Stimulated activated CD8-positive, alpha-beta memory T cell treated with anti-CD3 and anti-CD28 coated beads, Interleukin-15, amount 100 ng/mL, for 24 hours (primary cell): ENCODE results near the gene ARMC6.

Source experiments
- DNase-seq: peaks from one replicate; pipeline ENCODE4 v3.0.0-alpha.2; 2020; ENCODE audit warnings: low read depth

Gene ARMC6

GRCh38 chr19:19033426-19034203 lies at the start of gene ARMC6, which contains the start of gene SUGP2:
ARMC6 (plus strand) TSS chr19:19033603; CDS start chr19:19034210, 607 bp downstream.
SUGP2 (minus strand) TSS chr19:19033517; CDS start chr19:19031071, 2,446 bp downstream.
- peak; percentile 77 for DNase-seq

- no peak for DNase-seq
Observed at GRCh38 chr19:18984251-18984650, 49.2 kb upstream of the ARMC6 start.

GRCh38 chr19:18985257-18985656 lies 48.1 kb upstream of the ARMC6 start:
- no peak for DNase-seq

- no peak for DNase-seq
Observed at GRCh38 chr19:18987456-18987855, 45.9 kb upstream of the ARMC6 start.

GRCh38 chr19:18989316-18989715 lies 44.1 kb upstream of the ARMC6 start:
- no peak for DNase-seq

GRCh38 chr19:18990128-18990708 lies 43.2 kb upstream of the ARMC6 start:
- DNase-seq, result no peak

GRCh38 chr19:18991006-18991405 lies 42.4 kb upstream of the ARMC6 start:
- no peak for DNase-seq

GRCh38 chr19:18991468-18991867 lies 41.9 kb upstream of the ARMC6 start:
- no peak for DNase-seq

GRCh38 chr19:18992696-18993095 lies 40.7 kb upstream of the ARMC6 start:
- no peak for DNase-seq

GRCh38 chr19:18993115-18993514 lies 40.3 kb upstream of the ARMC6 start:
- no peak for DNase-seq

GRCh38 chr19:18995804-18996241 lies 37.6 kb upstream of the ARMC6 start:
- no peak for DNase-seq

GRCh38 chr19:18996351-18996750 lies 37.1 kb upstream of the ARMC6 start:
- no peak for DNase-seq

GRCh38 chr19:18996796-18997394 lies 36.5 kb upstream of the ARMC6 start:
- DNase-seq, result no peak

- DNase-seq, result no peak
Observed at GRCh38 chr19:18998276-18998675, 35.1 kb upstream of the ARMC6 start.

GRCh38 chr19:18999016-18999758 lies 34.2 kb upstream of the ARMC6 start:
- no peak for DNase-seq

GRCh38 chr19:18999896-19000620 lies 33.3 kb upstream of the ARMC6 start:
- DNase-seq, result no peak

GRCh38 chr19:19004144-19004543 lies 29.3 kb upstream of the ARMC6 start:
- no peak for DNase-seq

GRCh38 chr19:19006213-19006612 lies 27.2 kb upstream of the ARMC6 start:
- DNase-seq, result no peak

- no peak for DNase-seq
Observed at GRCh38 chr19:19009951-19010350, 23.5 kb upstream of the ARMC6 start.

GRCh38 chr19:19010551-19010950 lies 22.9 kb upstream of the ARMC6 start:
- no peak for DNase-seq

GRCh38 chr19:19021115-19021514 lies 12.3 kb upstream of the ARMC6 start:
- DNase-seq, result no peak
